HepG2 (cell line): Measurements from ENCODE around the gene LTB4R. TPM values are rescaled to one million over a fixed set of nuclear protein-coding genes. Genes with fewer than 3 reads are reported as not detected.

Source experiments
- GRHL1 ChIP-seq: sonication (generic); formaldehyde crosslinking; conservative IDR thresholded peaks from 2 replicates; pipeline ENCODE4 v1.8.0; 2022; ENCODE audit warnings: missing genetic modification reagents
- HMGXB4 ChIP-seq, 2 experiments: sonication (generic) in 1 of 2; formaldehyde crosslinking in 1 of 2; IDR thresholded peaks; 2 replicates each; pipeline versions ENCODE4 v1.4.0 to v1.6.1; 2018 to 2020; ENCODE audit warnings: missing genetic modification reagents in 2 of 2, borderline replicate concordance in 1 of 2, low read depth in 1 of 2, mild to moderate bottlenecking in 1 of 2, missing biosample characterization in 1 of 2
- KDM5A ChIP-seq: fragments of 200-600 bp; sonication (generic); IDR thresholded peaks from 2 replicates; pipeline ENCODE4 v1.7.0; 2018; ENCODE audit warnings: antibody characterized with exemption, mild to moderate bottlenecking, low read length, borderline replicate concordance
- KMT2B ChIP-seq: IDR thresholded peaks from 2 replicates; pipeline ENCODE4 v1.6.1; 2016; ENCODE audit warnings: missing genetic modification reagents, missing compliant biosample characterization
- NFKB2 ChIP-seq: sonication (generic); formaldehyde crosslinking; IDR thresholded peaks from 2 replicates; pipeline ENCODE4 v1.4.0; 2020; ENCODE audit warnings: missing genetic modification reagents, borderline replicate concordance
- NFRKB ChIP-seq: fragments of 450-650 bp; IDR thresholded peaks from 2 replicates; pipeline ENCODE4 v1.6.1; 2017
- REPIN1 ChIP-seq: sonication (generic); formaldehyde crosslinking; IDR thresholded peaks from 2 replicates; pipeline ENCODE4 v1.8.0; 2022; ENCODE audit warnings: missing genetic modification reagents, low read depth, mild to moderate bottlenecking, borderline replicate concordance
- RFX5 ChIP-seq: IDR thresholded peaks from 2 replicates; pipeline ENCODE4 v1.6.1; 2011; ENCODE audit warnings: low read depth, low read length, improper control_type of control experiment
- RNF2 ChIP-seq: fragments of 450-650 bp; conservative IDR thresholded peaks from 2 replicates; pipeline ENCODE4 v1.6.1; 2016; ENCODE audit warnings: low read depth
- SRSF4 ChIP-seq: fragments of 200-400 bp; formaldehyde crosslinking; IDR thresholded peaks from one replicate; pipeline ENCODE4 v1.6.1; 2018; ENCODE audit warnings: mild to moderate bottlenecking, low read depth, low read length, moderate library complexity; ENCODE audit not compliant: poor library complexity, severe bottlenecking
- SUZ12 ChIP-seq: fragments of 150-350 bp; IDR thresholded peaks from 2 replicates; pipeline ENCODE4 v1.6.1; 2014; ENCODE audit warnings: low read depth, low read length
- TFDP2 ChIP-seq: sonication (generic); formaldehyde crosslinking; IDR thresholded peaks from 2 replicates; pipeline ENCODE4 v1.4.0; 2020; ENCODE audit warnings: missing genetic modification reagents
- ZBTB42 ChIP-seq: sonication (generic); formaldehyde crosslinking; IDR thresholded peaks from 2 replicates; pipeline ENCODE4 v1.5.0; 2020; ENCODE audit warnings: mild to moderate bottlenecking, missing genetic modification reagents
- ZBTB7B ChIP-seq: sonication (generic); formaldehyde crosslinking; IDR thresholded peaks from 2 replicates; pipeline ENCODE4 v1.4.0; 2020; ENCODE audit warnings: missing genetic modification reagents
- ZEB1 ChIP-seq: IDR thresholded peaks from 2 replicates; pipeline ENCODE4 v1.6.1; 2012; ENCODE audit warnings: mild to moderate bottlenecking, low read depth, inconsistent platforms; ENCODE audit not compliant: insufficient replicate concordance
- ZFP36 ChIP-seq: fragments of 150-350 bp; IDR thresholded peaks from 2 replicates; pipeline ENCODE4 v1.6.1; 2018; ENCODE audit warnings: borderline replicate concordance, low read length, low read depth; ENCODE audit not compliant: partially characterized antibody
- ZMYM3 ChIP-seq: sonication (generic); formaldehyde crosslinking; IDR thresholded peaks from 2 replicates; pipeline ENCODE4 v1.5.1; 2020; ENCODE audit warnings: mild to moderate bottlenecking, missing genetic modification reagents
- ZNF337 ChIP-seq: sonication (generic); formaldehyde crosslinking; IDR thresholded peaks from 2 replicates; pipeline ENCODE4 v1.5.1; 2020; ENCODE audit warnings: missing genetic modification reagents, low read depth, mild to moderate bottlenecking, borderline replicate concordance
- ZNF543 ChIP-seq: sonication (generic); formaldehyde crosslinking; IDR thresholded peaks from 2 replicates; pipeline ENCODE4 v1.4.0; 2020; ENCODE audit warnings: mild to moderate bottlenecking, missing genetic modification reagents
- ZNF598 ChIP-seq: sonication (generic); formaldehyde crosslinking; IDR thresholded peaks from 2 replicates; pipeline ENCODE4 v1.5.1; 2020; ENCODE audit warnings: mild to moderate bottlenecking, missing genetic modification reagents, borderline replicate concordance
- ZNF773 ChIP-seq: sonication (generic); formaldehyde crosslinking; IDR thresholded peaks from 2 replicates; pipeline ENCODE4 v1.4.0; 2020; ENCODE audit warnings: missing genetic modification reagents, borderline replicate concordance
- ZNF788 ChIP-seq: sonication (generic); formaldehyde crosslinking; IDR thresholded peaks from 2 replicates; pipeline ENCODE4 v1.5.0; 2020; ENCODE audit warnings: mild to moderate bottlenecking, missing genetic modification reagents, borderline replicate concordance
- polyA plus RNA-seq, 8 experiments: library from polyadenylated mRNA; depleted of rRNA in 3 of 8; stranded (reverse) in 7 of 8; unstranded in 1 of 8; fragments of >200 nt; fragmentation: Illumina TruSeq in 4 of 8; extraction: Trizol in 4 of 8; gene quantifications; 2 replicates each; pipeline versions ENCODE4 v1.2.1 to v1.2.3, GENCODE V29; 2011 to 2016; ENCODE audit warnings: low read depth in 4 of 8, missing spikeins in 1 of 8, mixed read lengths in 1 of 8; ENCODE audit not compliant: insufficient read depth in 1 of 8
- total RNA-seq, 5 experiments: library from RNA; depleted of rRNA; stranded (reverse); fragments of >200 nt; fragmentation: Illumina TruSeq; extraction: Trizol; gene quantifications; 2 replicates each; pipeline ENCODE4 v1.2.3, GENCODE V29; 2016; ENCODE audit warnings: low read depth in 1 of 5
- TF ChIP-seq, protein P1 (sequence below): sonication (generic); formaldehyde crosslinking; IDR thresholded peaks from 2 replicates; pipeline ENCODE4 v1.5.0; 2020; ENCODE audit warnings: mild to moderate bottlenecking, missing genetic modification reagents

LTB4R gene
- total and polyA plus RNA-seq, 2 of the 13 experiments (the other 11 are each of a cell fraction or from before 2014, with no cell fraction given), result 3.2 to 8.2 TPM

DNA sequence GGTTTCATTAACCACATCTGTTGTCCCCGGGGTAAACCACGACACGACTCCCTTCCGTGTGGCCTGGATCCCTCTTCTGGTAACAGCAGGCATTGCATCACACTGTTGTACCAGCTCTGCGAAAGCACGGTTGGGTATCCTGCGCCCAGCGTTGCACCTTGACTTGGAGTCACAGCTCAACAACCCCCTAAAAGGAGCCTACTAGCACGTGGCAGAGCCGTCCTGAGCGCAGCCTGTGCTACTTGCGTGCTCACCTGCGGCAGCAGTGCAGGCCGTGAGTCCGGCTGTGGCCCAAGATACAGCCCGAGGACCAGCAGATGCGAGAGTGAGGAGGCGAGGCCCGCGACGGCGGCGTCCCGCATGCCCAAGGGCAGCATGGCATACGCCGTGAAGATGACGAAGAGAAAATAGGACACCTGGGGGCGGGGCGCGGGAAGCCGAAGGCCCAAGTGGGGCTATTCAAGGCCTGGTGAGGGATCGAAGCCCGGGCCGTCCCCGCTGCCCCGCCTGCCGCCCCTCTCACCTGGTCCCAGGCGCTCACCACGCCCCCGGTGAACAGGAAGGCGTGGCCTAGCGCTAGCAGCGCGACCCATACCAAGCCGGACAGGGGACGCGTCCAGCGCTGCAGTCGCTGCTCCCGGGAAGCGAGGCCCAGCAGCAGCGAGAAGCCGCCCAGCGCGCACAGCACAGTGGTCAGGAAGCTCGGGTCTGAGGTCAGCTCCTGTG, 21.1 kb downstream of the LTB4R start (continued):
- no peak; the same call in 1 of the 2 replicates for TF ChIP-seq GRHL1
- TF ChIP-seq, protein P1, sequence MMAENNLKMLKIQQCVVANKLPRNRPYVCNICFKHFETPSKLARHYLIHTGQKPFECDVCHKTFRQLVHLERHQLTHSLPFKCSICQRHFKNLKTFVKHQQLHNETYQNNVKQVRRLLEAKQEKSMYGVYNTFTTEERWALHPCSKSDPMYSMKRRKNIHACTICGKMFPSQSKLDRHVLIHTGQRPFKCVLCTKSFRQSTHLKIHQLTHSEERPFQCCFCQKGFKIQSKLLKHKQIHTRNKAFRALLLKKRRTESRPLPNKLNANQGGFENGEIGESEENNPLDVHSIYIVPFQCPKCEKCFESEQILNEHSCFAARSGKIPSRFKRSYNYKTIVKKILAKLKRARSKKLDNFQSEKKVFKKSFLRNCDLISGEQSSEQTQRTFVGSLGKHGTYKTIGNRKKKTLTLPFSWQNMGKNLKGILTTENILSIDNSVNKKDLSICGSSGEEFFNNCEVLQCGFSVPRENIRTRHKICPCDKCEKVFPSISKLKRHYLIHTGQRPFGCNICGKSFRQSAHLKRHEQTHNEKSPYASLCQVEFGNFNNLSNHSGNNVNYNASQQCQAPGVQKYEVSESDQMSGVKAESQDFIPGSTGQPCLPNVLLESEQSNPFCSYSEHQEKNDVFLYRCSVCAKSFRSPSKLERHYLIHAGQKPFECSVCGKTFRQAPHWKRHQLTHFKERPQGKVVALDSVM (CRISPR knock-in tag), result no peak
- no peak for TF ChIP-seq NFRKB
- peak; percentile 72 for TF ChIP-seq ZMYM3 (CRISPR knock-in tag)
- peak; percentile 72 for TF ChIP-seq ZNF598 (CRISPR knock-in tag)
- TF ChIP-seq TFDP2 (CRISPR knock-in tag), result peak; percentile 82
- TF ChIP-seq ZFP36, result no peak
- TF ChIP-seq ZEB1, result peak; percentile 80
- TF ChIP-seq RFX5, result no peak
- peak; percentile 98 for TF ChIP-seq RNF2
- TF ChIP-seq ZBTB7B (CRISPR knock-in tag), result peak; percentile 67; the same call in 1 of the 2 replicates
- TF ChIP-seq KMT2B (CRISPR knock-in tag), result peak; percentile 81
- peak; percentile 98 for TF ChIP-seq ZNF543 (CRISPR knock-in tag)
- TF ChIP-seq SUZ12, result no peak
- peak; percentile 91; the same call in 1 of the 2 replicates for TF ChIP-seq ZNF788
- TF ChIP-seq SRSF4, result no peak
- peak; percentile 91 to 94 for TF ChIP-seq HMGXB4 (CRISPR knock-in tag; IDR thresholded peaks at IDR 0.05; ENCODE audit: borderline replicate concordance in 1 of 2, low read depth in 1 of 2)
- TF ChIP-seq ZBTB42 (CRISPR knock-in tag), result peak; percentile 93
- TF ChIP-seq KDM5A, result no peak
- TF ChIP-seq ZNF773 (CRISPR knock-in tag), result peak; percentile 80; the same call in 1 of the 2 replicates
- peak; percentile 87 for TF ChIP-seq REPIN1 (CRISPR knock-in tag)
- no peak for TF ChIP-seq ZNF337 (CRISPR knock-in tag)
- TF ChIP-seq NFKB2 (CRISPR knock-in tag), result peak; percentile 88; the same call in 1 of the 2 replicates
